GM12875 (cell line): Measurements from ENCODE around the gene APOBEC3B.
A peak's percentile ranks its signal among the peaks of the same experiment; 100 is the strongest.
"Not testable (repeated sequence)": the region's sequence is repeated elsewhere in the genome, so short reads cannot be mapped to it uniquely, and the experiment has no call there.

Source experiments
- H3K4me3 ChIP-seq: one replicate; pipeline ENCODE4 v1.5.1; 2011; ENCODE audit warnings: low read depth, low read length, control low read depth
- CTCF ChIP-seq: IDR thresholded peaks from 2 replicates; pipeline ENCODE4 v1.5.1; 2011; ENCODE audit warnings: low read depth, mild to moderate bottlenecking, control low read depth, inconsistent platforms, low read length, moderate library complexity, borderline replicate concordance; ENCODE audit not compliant: insufficient read depth

APOBEC3B gene

GRCh38 chr22:38996105-38996504 lies 14.0 kb downstream of the APOBEC3B start:
- H3K4me3 ChIP-seq: no peak overlapping the region
- TF ChIP-seq CTCF: no peak

- TF ChIP-seq CTCF: no peak
- H3K4me3 ChIP-seq: no peak overlapping the region
These were observed 15.4 kb downstream of the APOBEC3B start for GRCh38 chr22:38997518-38997917.

- no peak overlapping the region for H3K4me3 ChIP-seq
- TF ChIP-seq CTCF: peak; percentile 75
These were observed 21.1 kb downstream of the APOBEC3B start for GRCh38 chr22:39003165-39003638.

- H3K4me3 ChIP-seq: no peak overlapping the region
- no peak for TF ChIP-seq CTCF
These were observed 25.0 kb downstream of the APOBEC3B start for GRCh38 chr22:39007177-39007576.

- H3K4me3 ChIP-seq: not testable (repeated sequence)
These were observed 26.2 kb downstream of the APOBEC3B start for GRCh38 chr22:39008271-39008850.

GRCh38 chr22:39010946-39011345 lies 28.8 kb downstream of the APOBEC3B start:
- no peak overlapping the region for H3K4me3 ChIP-seq
- TF ChIP-seq CTCF: no peak

- H3K4me3 ChIP-seq: no peak overlapping the region
- TF ChIP-seq CTCF: no peak
These were observed 30.7 kb downstream of the APOBEC3B start for GRCh38 chr22:39012533-39013511.

GRCh38 chr22:39013561-39013941 lies 31.4 kb downstream of the APOBEC3B start:
- peak overlapping the region; percentile 54 for H3K4me3 ChIP-seq
